Superior temporal gyrus (tissue), 1 donor: ENCODE data around the gene TCF7.
A peak's percentile ranks its signal among the peaks of the same experiment; 100 is the strongest.

ENCODE experiments used
- DNase-seq: peaks from one replicate; pipeline ENCODE4 v3.0.0-alpha.2; 2016; ENCODE audit errors: extremely low spot score

TCF7 gene

DNA sequence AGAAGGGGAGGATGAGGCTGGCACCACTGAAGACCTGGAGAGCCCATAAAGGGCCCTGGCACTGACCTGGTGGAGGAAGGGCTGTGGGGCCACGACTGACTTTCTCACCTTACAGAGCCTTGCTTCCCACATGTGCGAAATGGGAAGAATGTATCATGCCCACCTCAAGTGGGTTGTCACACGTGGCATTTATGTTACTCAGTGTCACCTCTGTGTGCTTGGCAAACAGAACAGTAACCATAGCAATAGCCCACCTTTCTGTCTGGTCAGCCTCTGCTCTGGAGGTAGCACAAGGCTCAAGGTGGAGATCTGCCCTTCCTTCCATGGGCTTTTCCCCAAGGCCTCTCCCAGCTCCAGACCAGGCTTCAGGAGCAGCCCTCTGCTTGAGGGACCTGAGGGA, 16.7 kb downstream of the TCF7 start:
- DNase-seq, result no peak

DNA sequence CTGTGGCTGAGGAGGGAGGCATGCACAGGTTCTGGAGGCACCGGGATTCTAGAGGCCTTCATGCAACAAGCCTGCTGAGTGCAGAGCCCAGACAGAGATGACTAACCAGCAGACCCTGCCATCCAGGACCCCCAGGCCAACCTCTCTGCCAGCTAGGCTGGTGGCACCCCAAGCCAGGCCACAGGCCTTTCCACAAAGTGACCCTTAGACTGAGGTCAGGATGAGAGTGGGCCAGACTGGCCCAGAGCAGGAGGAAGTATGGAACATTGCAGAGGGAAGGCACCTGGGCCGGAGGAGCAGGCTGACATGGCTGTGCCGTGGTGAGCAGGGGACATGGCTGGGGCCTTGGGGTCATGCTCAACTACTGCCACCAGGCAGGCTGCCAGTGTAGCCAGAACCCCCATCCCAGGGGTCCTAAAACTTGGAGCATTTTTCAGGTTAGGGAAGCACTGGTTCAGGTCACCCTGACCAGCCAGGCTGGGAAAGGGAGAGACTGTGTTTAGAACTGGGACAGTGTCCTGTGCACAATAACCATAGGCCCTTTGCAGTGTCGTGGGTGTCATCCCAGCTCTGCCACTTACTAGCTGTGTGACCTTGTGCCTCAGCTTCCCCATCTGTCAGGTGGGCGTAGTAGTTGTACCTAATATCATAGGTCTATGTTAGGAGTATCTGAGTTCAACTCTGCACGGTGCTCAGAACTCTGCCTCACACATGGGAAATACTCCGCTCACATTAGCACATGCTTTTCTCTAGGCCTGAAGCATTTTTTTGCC, 17.3 kb downstream of the TCF7 start:
- DNase-seq, result no peak

DNA sequence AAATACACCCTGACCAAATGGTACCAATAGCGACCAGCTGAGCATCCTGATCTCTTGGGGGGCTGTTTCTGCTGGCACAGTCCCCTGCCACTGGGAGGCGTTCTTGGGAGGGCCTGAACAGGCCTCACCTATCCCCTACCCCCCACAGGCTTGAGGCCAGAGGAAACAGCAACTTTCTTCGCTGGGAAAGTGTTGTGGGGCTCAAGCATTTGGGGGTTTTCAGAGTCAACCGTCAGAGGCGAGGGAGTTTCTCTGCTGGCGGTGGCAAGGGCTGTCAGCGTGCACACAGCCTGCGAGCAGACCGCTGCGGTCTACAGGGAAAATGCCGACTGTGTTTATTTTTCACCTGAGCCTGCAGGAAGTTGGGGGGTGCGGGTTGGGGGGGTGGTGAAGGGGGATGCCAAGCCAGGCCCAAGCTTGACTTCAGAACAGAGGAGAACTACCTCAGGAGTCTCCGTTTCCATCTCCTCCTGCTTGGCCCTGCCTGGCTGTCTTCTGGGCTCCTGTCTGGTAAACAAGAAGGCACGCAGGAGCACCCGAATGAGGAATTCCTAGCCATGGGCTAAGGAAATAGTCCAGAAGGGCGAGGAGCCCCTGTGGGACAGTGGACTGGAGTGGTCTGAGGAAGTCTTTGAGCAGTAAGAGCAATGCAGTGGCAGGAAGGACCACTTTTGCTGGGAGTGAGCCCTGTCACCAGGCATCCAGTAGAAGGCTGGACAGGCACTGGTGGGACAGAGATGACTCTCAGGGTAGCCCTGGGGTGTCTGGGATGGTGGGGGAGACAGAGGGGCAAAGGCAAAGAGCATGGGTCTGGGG, 18.1 kb downstream of the TCF7 start:
- DNase-seq, result no peak

DNA sequence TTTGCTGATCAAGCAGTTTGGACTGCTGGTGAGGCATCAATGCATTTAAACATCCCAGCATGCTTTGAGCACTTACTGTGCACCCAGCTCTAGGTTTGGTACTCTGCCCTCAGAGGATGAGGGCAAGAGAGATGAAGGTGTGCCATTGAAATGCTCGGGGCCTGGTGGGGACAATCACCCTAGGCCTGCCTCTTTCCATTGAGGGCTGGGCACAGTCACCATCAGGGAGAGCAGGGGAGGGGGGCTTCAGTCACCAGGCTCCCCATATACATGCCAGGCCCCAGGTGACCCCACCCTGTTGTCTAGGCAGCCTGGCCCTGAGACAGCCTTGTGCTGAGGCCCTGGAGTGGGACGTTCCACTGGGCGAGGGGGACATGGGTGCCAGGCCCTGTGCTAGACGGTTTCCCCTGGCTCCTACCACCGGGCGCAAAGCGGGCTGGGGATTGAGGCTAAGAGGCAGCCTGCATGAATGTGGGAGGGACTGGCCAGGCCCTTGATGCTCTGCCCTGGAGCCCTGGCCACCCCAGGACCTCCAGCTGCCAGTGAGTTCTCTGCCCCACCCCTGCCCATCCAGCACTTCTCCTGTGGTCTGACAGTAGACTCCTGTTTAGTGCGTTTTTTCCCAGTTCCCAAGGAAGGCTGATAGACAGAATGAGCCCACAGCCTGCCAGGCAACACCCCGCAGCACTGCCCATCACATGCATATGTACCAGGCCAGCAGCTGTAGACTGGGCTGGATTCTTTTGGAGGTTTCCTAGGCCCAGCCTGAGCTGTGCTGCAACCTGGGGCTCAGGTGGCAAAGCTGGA, 18.9 kb downstream of the TCF7 start:
- DNase-seq, result no peak

DNA sequence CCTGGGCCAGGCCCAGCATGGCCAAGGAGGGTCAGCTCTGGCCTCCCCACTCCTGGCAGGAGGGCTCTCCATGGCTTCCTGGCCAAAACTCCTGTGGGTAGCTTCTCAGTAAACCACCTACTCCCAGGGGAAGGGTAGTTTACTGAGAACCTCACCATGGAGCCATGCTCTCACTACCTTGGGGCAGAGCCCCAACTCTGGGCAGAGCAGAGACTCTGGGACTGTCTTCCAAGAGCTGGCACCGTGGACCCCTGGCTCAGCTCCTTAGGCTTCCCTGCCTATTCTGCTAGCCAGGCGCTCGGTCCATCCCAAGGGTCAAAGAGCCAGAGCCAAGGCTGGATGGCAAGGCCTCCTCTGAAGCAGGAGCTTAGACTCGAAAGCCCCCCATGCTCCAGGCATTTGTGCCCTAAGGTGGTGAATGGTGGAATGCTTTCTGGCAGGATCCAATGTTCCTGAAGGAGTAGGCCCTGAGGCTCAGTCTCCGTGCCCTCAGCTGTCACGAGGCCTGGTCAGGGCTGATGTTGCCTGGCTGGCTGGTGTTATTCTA, 19.6 kb downstream of the TCF7 start:
- no peak for DNase-seq

DNA sequence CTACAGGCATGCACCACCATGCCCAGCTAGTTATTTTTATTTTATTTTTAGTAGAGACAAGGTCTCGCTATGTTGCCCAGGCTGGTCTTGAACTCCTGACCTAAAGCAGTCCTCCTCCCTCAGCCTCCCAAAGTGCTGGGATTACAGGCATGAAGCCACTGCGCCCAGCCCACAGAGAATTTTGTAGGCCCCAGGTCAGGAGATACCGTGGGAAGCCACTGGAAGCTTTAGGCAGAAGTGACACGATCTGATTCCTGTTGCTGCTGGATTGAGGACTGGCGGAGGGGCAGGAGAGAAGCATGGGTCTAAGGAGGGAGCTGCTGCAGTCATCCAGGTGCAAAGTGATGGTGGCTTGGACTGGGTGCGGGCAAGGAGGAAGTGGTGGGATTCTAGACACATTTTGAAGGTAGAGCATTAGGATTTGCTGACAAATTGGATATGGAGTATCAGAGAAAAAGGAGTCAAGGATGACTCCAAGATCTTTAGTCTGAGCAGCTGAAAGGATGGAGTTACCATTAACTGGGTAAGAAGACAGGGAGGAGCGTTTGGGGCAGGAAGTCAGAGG, 20.7 kb downstream of the TCF7 start:
- no peak for DNase-seq

DNA sequence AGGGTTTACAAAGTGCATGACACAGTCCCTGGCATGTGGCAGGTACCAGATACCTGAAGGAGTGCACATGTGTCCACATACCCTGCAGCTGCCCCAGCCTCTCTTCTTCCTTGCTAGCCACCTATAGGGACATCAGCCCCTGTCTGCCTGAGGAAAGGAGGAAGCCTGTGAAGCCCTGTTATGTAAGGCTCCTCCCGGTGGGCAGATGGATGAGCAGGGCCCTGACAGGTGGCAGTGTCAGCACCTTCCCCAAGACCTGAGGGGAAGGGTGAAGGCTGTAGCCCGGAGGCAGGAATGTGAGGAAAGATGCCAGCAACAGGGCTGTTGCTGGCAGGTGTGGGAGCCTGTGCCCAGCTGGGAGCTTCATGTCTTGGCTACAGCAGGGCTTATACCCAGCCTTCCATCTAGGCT, 21.7 kb downstream of the TCF7 start:
- no peak for DNase-seq

DNA sequence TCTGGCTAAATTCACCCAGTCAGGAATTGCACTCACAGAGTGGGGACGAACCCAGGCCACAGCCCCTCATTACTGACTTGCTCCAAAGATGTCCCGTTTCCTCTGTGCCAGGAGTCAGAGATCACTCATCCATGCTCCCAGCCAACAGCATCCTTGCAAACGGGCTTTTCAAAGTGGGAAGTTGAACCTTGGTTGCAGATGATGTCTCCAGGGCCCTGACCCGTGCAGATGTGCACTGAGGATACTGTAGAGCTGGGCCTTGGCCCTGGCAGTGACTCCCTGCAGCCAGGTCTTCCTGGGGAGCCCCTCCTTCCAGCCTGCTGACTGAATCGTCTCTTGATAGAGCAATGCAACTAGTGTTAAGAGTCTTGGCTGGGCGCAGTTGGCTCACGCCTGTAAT, 22.3 kb downstream of the TCF7 start:
- DNase-seq, result no peak

DNA sequence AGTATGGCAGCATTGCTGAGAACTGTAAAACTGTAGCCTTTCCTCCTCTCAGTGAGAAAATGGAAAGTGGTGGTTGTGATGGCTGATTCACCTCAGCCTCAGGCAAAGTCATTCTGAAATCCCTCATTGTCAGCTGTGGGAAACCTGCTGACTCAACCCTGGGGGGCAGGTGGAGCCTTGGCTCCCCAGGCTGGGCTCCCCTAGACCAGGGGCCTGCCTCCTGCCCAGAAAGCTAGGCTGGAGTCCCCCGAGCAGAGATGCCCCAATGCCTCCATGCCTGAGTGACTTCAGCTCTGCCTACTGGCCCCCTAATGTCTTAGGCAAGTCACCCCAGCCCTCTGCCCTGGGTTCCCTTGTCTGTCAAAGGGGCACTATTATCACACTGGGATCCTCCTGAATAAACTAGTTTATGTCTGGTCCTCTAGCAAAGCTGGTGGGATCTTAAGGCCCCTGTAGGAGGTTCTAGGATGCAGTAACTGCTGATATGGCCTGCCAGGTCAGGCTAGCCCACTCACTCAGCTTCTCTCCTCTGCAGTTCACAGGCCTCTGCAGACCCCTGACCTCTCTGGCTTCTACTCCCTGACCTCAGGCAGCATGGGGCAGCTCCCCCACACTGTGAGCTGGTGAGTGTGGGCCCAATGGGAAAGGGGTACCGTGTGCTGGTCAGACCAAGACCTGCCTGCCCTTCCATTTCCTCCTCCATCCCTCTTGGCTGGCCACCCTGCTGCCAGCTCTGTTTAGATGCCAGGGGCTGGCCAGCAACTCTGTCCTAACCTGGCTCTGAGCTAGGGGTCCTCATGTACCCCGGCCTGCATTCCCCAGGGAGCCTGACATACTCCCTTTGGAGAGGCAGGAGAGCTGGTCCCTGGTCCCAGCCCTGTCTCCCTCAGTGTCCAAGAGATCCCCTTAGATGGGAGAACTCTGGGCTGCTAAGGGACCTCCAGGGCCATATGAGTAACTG, 24.2 kb downstream of the TCF7 start:
- DNase-seq, result no peak

DNA sequence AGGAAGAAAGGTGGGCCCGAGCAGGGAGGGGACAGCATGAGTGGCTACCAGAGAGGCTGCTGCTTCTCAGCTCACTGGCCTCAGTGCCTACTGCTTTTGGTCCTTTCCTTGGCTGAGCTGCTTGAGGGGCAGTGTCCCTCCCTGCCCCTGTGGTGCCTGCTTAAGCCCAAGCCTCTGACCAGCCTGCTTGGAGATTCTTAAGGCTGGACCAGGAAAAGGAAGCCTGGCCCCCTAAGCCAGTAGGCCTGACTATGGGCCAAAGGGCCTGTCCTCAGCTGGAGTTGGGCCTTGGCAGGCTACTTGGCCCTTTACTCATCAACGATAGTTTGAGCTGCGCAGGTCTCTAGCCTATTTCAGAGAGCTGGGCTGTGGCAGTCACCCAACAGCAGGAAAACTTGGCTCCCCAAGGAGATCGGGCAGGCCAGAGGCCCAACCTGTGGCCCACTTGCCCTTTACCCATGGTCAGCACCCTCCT, 24.9 kb downstream of the TCF7 start:
- no peak for DNase-seq

DNA sequence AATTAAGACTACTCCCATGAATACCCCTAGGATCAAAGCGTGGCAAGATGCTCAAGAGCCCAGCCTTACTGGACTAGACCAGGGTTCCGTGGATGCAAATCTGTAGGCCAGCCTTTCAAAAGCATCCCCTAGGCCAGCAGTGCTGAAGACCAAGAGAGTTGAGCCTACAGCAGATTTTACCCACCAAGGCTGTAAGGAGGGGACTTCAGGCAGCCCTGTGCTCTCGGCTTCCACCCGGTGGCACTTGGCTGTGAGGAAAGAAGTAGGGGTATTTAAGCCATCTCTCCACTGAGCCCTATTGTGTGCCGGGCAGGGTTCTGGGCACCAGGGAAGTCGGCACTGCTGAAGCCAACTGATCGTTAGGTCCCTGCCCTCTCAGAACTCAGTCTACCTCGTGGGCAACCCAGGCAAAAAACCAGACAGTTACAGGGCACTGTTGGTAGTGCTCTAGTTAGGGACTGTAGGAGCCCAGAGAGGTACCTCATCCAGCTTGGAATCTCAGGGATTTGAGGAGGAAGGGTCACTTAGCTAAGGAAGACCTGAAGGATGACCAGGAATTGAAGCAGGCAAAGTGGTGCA, 25.5 kb downstream of the TCF7 start:
- DNase-seq, result no peak

DNA sequence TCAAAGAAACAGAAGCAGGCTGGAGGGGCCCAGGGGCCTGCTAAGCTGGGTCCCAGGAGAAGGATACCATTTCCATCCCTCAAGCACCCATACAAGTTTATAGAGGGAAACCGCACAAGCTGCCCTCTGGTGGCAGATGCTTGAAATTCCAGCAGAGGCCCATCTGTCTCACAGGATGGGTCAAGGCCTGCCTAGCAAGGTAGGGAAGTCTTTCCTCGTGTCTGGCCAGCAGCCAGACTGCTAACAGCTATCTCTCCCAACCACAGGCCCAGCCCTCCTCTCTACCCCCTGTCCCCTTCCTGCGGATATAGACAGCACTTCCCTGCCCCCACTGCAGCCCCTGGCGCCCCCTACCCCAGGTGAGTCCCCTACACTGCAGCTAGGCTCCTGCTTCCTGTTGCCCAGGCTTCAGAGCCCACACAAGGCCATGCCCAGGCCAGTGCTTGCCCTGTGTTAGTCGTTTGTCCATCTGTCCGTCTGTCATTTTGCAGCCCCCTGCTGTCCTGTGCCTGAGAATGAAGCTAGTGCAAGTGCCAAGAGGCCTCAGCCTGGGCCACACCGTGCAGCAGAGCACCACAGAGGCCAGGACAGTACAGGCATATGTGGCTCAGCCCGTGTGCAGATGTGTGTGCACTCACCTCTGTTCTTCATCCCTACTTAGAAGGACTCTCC, 26.2 kb downstream of the TCF7 start:
- DNase-seq, result peak; percentile 83

DNA sequence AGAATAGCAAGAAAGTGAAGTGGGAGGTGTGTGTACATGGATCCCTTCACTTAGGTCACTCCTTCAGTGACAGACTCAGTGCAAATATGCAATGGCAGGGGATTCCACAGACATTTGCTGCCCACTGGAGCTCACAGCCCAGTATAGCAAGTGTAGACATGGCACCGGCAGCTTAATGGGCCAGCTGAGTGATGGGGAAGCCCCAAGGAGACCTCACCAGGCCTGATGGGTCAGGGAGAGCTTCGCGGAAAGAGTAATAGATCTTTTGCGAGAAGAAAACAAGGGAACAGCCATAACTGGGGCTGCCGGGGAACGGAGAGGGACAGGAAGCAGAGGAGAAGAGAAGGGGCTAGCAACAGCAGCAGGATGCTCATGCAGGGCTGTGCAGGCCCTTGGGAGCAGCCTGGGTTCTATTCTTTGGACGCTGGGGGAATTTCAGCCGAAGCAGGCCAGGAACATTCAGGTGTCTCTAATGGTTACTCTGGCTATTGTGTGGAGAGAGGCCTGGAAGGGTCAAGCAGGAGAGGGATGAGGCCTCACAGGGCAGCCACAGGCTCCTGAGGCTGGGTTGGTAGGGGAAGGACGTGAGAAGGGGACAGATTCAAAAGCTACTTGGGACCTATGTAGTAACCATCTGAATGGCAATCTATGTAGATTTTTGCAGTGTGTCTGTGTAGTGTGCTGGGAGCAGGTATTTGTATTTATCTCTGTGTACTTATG, 27.0 kb downstream of the TCF7 start:
- no peak for DNase-seq

DNA sequence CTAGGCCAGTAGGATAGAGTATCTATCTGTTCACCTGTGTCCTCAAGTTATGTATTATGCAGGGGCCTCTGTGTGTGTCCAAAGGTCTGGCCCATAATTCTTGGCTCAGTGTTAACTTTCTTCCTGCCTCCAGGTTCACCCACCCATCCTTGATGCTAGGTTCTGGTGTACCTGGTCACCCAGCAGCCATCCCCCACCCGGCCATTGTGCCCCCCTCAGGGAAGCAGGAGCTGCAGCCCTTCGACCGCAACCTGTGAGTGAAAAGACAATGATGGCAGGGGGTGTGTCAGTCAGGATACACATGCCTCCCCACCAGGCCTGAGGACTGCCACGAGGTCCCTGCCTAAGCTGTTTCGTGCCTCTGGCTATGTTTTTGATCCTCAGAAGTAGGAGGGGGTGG, 27.6 kb downstream of the TCF7 start:
- DNase-seq, result no peak

DNA sequence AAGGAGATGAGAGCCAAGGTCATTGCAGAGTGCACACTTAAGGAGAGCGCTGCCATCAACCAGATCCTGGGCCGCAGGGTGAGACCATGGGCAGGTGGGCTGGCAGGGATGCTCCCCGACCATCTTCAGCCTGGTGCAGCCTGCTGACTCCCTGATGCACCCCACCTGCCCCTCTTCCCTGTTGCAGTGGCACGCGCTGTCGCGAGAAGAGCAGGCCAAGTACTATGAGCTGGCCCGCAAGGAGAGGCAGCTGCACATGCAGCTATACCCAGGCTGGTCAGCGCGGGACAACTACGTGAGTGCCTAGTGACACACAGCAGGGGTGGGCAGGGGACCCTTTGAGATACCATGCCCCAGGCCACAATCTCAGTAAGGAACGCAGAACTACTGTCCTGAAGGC, 28.3 kb downstream of the TCF7 start:
- DNase-seq, result no peak

DNA sequence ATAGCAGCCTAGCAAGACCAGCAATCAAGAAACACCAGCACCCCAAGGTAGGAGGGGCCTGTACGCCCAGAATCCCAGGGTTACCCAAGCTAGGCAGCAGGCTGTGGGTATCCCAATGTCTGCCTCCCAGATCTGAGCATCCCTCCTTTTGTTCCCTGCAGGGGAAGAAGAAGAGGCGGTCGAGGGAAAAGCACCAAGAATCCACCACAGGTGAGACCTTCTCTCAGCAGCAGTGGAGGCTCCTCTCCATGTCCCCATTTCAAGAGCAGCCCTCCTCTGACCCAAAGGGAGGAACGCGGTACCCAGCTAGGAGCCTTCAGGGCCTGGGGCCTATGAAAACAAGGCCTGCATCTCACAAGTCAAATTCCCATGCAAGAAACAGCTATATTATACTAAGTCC, 28.9 kb downstream of the TCF7 start:
- no peak for DNase-seq

DNA sequence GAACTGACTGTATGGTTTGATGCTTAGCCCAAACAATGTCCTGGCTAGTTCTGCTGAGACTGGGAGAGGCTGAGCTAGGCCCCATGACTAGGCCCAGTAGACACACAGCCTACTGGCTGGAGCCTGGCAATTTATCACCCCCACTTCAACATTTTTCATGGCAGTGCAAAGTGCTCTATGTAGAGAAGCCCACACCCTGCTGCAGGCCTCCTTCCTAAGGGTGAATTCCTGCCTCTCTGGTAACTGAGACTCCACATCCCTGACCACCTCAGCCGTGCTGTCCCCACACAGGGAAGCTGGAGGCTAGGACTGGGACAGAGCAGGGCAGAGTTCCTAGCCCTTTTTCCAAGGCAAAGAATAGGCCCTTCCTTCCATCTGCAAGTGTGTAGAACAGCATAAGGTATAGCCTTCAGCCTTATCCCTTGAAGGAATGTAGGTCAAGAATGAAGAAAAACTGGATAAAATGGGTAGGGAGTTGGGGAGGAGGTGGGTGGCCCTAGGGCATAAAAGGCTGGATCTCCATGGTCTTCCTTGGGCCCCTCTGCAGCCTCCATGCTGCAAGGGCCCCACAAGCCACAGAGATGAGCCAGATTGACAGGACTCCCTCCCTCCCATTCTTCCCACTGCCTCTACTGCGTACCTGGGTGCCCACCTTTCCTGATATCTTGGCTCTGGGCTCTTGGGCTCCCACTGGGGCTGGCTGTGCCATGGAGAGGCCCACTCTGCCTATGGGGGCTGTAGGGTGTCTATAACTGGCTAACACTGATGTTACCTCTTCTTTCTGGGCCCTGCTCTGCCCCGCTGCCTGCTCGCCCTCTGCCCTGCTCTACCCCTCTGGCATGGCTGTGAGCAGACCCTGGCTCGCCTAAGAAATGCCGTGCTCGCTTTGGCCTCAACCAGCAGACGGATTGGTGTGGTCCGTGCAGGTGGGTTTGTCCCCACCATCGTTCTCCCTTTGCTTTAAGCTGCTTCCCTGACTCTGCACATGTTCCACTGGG, 29.8 kb downstream of the TCF7 start:
- DNase-seq, result no peak
